ENCODE measurements around the gene HS2ST1.
A peak's percentile ranks its signal among the peaks of the same experiment; 100 is the strongest.
"Not testable (repeated sequence)": the region's sequence is repeated elsewhere in the genome, so short reads cannot be mapped to it uniquely, and the experiment has no call there.

The HS2ST1 gene

DNA sequence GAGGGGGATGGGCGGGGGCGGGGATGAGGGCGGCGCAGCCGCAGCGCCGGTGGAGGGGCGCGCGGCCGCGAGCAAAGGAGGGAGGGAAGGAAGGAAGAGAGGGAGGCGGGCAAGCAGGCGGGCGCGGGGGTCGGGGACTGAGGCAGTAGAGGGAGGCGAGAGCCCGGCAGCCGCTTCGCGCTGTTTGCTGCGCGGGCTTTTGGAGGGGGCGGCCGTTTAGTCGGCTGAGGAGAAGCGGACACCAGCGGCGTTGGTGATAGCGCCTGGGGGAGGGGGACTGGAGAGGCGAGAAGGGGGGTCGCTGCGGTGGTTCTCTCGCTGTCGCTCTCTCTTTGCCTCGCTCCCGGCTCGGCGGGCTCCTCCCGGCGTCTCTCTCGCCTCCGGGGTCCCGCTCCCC, at the start of gene HS2ST1:
HS2ST1 (plus strand) TSS at position 35 of the 397 bp plus-strand sequence.
- no peak for DNase-seq (ENCODE audit: low spot score)

- no peak for DNase-seq (ENCODE audit: low spot score)
Observed at GRCh38 chr1:86865973-86866637, 48.3 kb upstream of the HS2ST1 start.

- DNase-seq (ENCODE audit: low spot score), result peak; percentile 11
Observed at GRCh38 chr1:86866665-86867064, 47.8 kb upstream of the HS2ST1 start.

DNA sequence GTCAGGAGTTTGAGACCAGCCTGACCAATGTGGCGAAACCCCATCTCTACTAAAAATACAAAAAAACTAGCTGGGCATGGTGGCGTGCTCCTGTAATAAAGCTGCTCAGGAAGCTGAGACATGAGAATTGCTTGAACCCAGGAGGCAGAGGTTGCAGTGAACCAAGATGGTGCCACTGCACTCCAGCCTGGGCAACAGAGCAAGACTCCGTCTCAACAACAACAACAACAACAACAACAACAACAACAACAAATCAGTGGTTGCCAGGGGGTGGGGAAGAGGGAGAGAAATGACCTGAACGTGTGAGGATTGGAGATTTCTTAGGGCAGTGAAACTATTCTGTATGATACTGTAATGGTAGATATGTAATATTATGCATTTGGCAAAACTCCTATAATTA, 47.2 kb upstream of the HS2ST1 start:
- DNase-seq (ENCODE audit: low spot score), result not testable (repeated sequence)

DNA sequence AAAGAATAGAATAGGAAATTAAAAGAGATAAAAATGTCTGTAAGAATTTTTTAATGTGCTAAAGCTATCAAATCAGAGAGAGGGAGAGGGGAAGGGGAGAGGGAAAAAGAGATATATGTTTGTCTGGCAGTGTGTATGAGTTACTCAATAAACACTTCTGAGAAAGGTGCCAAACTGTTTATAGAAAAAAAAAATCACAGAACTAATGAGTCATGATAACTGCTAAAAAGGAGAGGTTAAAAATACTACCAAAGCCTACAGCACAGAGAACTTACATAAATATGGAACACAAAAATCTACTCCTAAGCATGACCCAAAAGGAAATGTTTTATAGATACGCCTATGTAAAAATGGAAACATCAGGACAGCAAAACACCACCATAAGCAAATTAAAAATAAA, 46.0 kb upstream of the HS2ST1 start:
- DNase-seq (ENCODE audit: low spot score), result no peak

DNA sequence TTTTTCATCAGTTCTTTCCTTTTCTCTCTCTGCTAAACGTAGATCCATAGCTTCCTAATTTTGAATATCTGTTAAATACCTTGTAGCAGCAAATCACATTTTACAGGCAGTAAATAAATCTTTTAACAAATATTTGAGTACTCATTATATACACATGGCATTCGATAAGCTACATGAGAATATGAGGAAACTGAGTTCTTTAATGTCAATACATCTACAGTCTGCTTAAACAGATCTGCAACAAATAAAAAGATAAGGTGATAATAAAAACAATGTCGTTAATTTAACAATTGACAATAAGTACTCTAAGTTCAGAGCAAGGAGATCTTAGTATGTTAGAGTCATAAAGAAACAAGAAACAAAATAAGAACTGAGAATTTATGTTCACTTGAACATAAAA, 43.4 kb upstream of the HS2ST1 start:
- no peak for DNase-seq (ENCODE audit: low spot score)

DNA sequence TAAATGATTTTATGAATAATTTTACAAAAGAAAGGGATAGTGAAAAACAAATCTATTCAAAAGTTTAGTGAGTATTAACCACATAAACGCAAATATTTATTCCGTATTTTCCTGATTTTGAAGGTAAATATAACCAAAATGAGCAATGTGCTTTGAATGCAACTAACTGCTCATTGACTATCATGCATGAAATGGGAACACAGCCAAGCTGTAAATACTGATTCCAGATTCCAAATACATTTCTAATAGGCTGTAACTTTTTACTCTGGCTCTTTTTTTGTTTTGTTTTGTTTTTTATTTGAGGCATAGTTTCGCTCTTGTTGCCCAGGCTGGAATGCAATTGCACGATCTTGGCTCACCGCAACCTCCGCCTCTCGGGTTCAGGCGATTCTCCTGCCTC, 42.3 kb upstream of the HS2ST1 start:
- no peak for DNase-seq (ENCODE audit: low spot score)

DNA sequence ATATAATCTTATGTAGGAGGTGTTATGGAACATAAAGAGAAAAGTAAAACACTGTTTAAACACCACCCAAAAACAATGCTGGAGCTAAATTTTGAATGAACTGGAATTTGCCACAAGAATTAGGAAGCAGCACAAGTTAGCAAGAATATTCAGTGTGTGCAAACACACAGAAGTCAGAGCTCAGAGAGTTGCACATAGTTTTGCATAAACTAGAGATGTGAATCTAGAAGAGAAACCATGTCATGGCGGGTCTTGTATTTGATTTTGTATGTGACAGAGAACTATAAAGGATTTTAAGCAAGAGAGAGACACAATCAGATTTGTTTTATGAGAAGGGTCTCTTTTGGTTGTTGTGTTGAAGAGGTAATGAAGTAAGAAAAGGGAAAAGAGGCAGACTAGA, 38.7 kb upstream of the HS2ST1 start:
- DNase-seq (ENCODE audit: low spot score), result no peak

GRCh38 chr1:86887479-86888162, 26.8 kb upstream of the HS2ST1 start:
- no peak for DNase-seq (ENCODE audit: low spot score)

DNA sequence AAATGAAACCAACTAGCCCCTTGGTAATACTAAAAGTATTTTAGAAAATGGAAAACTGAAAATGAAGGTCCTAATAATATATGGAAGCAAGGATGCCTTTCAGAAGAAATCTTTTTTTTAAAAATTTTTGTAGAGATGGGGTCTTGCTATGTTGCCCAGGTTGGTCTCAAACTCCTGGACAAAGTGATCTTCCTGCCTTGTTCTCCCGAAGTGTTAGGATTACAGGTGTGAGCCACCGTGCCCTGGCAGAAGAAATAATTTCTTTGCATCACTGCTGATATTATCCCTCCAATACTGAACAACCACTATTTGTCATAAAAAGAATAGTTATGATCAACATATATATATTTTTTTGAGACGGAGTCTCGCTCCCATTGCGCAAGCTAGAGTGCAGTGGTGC, 26.1 kb upstream of the HS2ST1 start:
- DNase-seq (ENCODE audit: low spot score), result no peak

- not testable (repeated sequence) for DNase-seq (ENCODE audit: low spot score)
Observed at GRCh38 chr1:86899401-86899800, 15.0 kb upstream of the HS2ST1 start.

- no peak for DNase-seq (ENCODE audit: low spot score)
Observed at GRCh38 chr1:86905875-86906274, 8.6 kb upstream of the HS2ST1 start.

DNA sequence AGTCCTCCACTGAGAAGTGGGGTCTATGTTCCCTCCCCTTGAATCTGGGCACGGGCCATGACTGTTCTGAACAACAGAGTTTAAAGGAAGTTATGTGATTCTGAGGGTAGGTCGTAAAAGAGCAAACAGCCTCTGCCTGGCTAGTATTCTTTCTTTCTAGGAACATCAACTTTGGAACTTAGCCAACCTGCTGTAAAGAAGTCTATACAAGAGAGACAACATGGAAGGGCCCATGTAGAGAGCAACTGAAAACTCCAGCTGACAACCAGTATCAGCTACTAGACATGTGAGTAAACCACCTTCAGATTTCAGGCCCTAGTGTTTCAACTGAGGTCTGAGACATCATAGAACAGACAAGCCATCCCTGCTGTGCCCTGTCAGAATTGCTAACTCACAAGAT, 8.0 kb upstream of the HS2ST1 start:
- no peak for DNase-seq (ENCODE audit: low spot score)

GRCh38 chr1:86912281-86912900, 2.0 kb upstream of the HS2ST1 start:
- peak; percentile 17 for DNase-seq (ENCODE audit: low spot score)

DNA sequence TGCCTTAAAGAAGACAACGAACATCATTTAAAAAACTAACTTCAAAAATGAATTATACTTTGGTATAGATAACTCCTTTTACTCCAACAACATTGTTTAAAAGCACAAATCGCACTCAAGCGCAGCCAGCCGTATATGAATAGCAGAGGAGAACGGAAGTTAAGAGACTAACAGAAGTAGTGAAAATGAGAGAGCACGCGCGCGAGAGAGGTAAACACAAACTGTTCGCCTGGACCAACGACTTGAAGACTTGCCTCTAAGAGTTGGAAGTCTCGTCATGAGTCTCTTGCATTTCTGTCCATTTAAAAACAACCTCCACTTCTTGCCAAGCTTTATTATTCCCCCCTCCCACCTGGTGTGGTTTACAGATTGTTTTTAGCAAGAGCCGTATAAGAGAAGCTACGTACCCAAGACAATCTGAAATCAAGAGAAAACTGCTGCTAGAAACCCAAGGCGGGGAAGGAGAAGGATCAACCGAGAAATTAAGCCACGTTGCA, 988 bp upstream of the HS2ST1 start:
- DNase-seq (ENCODE audit: low spot score), result peak; percentile 49

GRCh38 chr1:86913896-86914600, 387 bp upstream of the HS2ST1 start, which contains the start of gene SELENOF:
TSS of gene SELENOF (minus strand) at chr1:86914126. CDS start at chr1:86914111, 15 bp downstream.
- DNase-seq (ENCODE audit: low spot score), result peak; percentile 100

DNA sequence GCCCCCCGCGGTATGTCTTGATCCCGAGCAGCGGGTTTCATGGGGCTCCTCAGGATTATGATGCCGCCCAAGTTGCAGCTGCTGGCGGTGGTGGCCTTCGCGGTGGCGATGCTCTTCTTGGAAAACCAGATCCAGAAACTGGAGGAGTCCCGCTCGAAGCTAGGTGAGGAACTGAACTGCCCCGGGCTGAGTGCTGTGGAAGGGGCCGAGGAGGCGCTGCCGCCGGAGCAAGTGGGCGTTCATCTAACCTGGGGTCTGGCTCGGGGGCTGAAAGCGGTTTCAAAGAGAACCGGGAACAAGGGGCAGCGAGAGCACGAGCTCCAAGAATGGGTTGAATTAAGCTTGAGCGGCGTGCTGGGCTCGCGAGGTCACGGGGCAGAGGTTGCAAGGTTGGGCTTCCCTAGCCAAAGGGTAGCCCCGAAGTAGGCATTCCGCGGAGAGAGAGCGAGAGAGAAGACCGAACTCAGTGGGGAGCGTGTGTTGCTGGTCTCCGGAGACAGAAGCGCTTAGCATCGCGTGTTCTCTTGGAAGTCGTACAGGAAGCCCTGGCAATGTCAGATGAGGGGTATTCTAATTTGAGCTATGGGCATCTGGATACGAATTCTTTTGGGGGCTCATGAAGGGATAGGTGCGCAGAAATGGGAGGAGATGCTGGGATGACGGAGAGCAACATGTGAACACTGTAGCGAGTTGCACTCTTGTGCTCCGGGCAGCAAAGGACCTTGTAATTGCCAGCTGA, 732 bp downstream of the HS2ST1 start:
- DNase-seq (ENCODE audit: low spot score), result peak; percentile 58

- DNase-seq (ENCODE audit: low spot score), result no peak
Observed at GRCh38 chr1:86915737-86916235, 1.4 kb downstream of the HS2ST1 start.

DNA sequence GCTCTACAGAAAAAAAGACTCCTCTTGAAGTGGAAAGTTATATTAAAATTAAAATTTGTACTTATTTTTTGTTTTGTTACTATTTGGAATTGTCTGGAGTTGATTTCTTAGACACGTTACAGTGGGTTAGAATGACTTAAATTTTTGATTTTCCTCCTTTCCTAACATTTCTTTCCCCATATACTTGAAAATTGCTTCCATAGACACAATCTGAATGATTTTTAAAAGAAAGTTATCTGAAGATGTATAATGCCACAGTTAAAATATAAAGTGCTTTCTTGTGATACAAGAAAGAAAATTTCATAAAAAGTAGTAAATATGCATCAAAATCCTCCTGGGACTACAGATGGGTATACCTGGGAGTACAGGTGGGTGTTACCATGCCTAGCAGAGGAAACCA, 2.3 kb downstream of the HS2ST1 start:
- no peak for DNase-seq (ENCODE audit: low spot score)

- DNase-seq (ENCODE audit: low spot score), result no peak
Observed at GRCh38 chr1:86922445-86922844, 8.0 kb downstream of the HS2ST1 start.

GRCh38 chr1:86924324-86924960, 10.0 kb downstream of the HS2ST1 start:
- no peak for DNase-seq (ENCODE audit: low spot score)

All from kidney tubule cell (primary cell).